Activated CD4-positive, alpha-beta T cell treated with anti-CD3 and anti-CD28 coated beads, Interleukin-2, amount 50 U/mL, for 16 hours (primary cell): ENCODE data around the gene SERINC3.
A peak's percentile ranks its signal among the peaks of the same experiment; 100 is the strongest.
"Not testable (repeated sequence)": the region's sequence is repeated elsewhere in the genome, so short reads cannot be mapped to it uniquely, and the experiment has no call there.

Experiments
- DNase-seq: peaks from one replicate; pipeline ENCODE4 v3.0.0-alpha.2; 2020

The SERINC3 gene

DNA sequence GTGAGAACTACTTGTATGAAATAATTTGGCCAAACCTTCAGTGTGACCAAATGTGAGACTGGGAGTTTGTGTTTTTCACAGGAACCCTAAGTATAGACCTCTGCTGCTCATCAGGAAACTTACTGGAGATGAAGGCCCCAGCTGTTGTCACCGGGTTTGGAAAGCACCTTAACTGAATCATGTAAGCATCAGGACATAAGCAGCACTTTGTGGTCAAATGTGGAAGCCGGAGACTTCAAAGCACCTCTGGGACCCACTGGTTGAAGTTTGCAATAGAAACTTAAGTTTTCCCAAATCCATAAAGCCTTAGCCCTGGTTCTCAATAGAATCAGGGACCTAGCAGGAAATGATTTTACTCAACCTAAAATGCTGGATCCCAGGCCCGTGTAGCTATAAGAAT is 31.9 kb downstream of the SERINC3 start:
- peak; percentile 23 for DNase-seq

DNA sequence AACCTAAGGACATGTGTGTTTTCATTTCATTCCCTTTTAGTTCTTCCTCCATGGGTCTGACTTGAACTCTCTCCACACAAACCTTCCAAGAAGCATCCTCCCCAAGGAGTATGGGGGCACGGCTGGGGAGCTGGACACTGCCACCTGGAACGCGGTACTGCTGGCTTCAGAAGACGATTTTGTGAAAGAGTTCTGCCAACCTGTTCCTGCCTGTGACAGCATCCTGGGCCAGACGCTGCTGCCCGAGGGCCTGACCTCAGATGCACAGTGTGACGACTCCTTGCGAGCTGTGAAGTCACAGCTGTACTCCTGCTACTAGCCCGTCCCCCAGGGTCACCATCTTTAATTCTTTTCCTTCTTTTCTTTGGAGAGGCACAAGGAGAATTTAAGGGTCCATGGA is 32.6 kb downstream of the SERINC3 start:
- no peak for DNase-seq

DNA sequence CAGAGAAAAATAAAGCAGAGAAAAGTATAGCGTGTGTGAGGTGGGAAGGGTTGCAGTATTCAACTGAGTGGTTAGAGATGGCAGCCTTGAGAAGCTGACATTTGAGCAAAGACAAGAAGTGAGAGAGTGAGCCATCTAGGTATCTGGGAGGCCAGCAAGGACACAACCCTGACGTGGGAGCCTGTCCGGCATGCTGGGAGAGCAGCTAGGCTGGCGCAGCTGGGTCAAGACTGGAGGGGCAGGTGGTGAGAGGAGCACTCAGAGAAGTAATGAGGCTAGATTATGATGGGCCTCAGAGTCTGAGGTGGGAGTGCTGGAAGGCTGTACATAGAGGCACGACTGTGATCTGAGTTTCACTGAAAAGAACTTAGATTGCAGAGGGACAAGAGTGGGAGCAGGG is 33.3 kb downstream of the SERINC3 start:
- no peak for DNase-seq

DNA sequence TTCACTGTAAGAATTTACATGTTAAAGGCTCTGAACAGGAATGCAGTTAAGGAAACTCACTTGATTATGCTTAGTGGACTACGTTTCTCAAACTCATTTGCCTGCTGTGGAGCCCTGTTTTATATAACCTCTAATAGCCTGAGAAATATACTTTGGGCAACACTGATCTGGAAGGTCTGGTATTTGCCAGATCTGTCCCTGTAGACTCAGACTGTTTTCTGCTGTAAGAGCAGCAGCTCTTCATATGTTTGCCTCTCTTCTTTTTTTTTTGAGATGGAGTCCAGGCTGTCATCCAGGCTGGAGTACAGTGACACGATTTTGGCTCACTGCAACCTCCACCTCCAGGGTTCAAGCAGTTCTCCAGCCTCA is 36.1 kb downstream of the SERINC3 start:
- DNase-seq, result no peak

DNA sequence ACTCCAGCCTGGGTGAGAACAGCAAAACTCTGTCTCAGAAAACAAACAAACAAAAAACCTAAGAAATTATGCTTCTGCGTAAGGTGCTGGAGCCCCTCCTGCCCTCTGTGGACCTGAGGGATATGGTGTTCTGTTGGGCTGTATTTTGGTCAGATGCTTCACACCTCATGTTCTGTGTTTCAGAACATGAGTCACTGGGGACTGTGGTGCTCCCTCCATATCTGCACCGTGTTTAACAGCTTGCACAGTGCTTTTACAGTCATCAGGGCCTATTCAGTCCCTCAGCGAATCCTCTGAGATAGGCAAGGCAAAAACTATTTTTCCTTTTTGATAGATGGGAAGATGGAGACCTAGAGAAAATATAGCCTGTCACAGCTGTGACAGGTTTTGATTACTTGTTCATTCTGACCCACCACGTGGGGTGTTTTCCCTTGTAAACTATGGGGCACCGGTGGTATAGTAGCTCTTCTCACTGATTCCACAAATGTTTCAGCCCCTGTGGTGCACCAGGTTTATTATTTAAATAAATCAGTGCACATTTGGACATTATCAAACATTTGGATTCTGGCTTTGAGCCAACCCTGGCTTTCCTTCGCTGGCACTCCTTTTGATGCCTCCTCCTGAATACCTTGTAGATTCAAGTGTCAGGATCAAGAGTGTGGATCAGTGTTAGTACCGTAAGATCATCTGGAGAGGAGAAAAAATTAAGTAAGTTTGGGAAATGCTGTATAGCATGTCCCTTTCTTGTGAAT is 36.6 kb downstream of the SERINC3 start:
- no peak for DNase-seq

DNA sequence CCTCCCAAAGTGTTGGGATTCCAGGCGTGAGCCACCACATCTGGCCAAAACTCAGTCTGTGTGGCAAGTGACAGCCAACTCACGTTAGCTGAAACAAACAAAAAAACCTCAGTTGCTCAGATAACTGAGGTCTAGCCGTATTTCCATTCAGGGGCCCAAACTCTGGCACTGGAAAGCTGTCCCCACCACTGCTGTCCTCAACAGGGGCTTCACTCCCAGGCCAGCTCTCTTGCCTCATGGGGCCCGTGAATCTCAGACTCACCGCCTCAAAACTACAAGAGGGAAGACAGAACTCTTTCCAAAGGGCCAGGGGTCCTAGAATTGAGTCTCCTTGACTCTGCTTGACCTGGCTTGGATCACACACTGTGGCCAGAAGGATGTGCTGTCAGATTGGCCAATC is 38.8 kb downstream of the SERINC3 start:
- DNase-seq, result no peak

DNA sequence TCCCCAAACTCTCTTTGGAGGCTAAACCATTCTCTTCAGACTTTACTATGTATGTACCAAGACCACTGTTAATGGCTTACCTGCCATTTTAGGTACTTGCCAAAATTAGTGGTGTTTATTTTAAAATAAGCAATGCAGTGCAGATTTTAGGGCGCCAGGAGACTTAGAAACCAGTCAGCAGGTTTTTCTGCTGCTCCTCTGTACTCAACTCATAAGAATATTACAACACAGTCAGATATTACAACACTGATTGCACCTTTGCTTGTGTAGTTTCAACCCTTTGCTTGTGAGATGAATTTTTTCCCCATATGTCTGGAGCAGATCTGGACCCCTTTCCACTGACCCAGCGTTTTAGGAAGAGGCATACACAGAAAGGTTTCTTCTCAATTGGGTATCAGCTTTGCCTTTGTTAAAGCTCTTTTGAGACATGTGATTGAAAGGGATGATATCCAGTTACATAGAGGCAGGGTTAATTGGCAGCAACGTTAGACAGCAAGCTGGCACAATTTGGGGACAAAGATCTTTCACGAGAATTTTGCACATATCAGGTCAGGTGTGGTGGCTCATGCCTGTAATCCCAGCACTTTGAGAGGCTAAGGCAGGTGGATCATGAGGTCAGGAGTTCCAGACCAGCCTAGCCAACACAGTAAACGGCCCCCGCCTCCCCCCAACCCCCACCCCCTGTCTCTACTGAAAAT is 40.0 kb downstream of the SERINC3 start:
- no peak for DNase-seq

DNA sequence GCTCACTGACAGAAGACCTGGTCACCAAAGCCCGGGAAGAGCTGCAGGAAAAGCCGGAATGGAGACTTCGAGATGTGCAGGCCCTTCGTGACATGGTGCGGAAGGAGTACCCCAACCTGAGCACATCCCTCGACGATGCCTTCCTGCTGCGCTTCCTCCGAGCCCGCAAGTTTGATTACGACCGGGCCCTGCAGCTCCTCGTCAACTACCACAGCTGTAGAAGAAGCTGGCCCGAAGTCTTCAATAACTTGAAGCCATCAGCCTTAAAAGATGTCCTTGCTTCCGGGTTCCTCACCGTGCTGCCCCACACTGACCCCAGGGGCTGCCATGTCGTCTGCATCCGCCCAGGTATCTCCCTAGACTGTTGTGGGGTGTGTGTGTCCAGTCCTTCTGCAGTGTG is 41.8 kb downstream of the SERINC3 start:
- no peak for DNase-seq

DNA sequence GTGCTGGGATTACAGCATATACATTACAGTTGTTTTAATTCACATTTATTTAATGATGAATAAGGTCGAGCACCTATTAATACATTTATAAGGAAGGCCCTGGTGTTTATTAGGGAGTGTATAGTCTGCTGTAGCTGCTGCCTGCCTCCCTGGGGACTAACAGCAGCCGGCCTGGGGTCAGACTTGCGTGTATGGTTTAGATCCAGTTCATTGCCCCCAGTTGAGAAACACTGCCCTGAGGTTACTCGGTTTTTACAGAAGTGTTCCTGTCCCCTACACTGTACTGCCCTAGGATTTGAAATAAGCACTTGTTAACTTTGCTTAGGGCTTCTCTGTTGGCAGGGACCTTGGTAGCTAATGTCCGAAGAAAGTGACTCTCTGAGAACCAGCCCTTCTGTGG is 42.2 kb downstream of the SERINC3 start:
- DNase-seq, result no peak

DNA sequence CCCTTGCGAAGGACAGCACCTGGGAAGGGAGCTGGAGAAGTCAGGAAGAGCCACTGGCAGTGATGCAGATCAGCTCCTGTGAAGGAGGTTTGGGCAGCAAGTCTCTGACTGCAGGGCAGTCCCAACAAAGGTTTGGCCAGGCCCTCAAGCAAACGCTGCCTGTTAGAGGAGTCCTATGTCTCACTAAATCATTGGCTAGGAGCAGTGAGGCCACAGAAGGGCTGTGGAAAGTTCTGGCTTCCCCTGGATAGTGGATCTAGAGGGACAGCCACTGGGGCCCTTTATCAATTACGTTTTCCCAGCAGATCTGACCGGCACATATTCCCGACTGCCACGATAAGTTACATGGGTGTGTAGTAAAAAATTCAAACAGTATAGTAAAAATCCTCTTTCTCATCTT is 43.7 kb downstream of the SERINC3 start:
- DNase-seq, result no peak

DNA sequence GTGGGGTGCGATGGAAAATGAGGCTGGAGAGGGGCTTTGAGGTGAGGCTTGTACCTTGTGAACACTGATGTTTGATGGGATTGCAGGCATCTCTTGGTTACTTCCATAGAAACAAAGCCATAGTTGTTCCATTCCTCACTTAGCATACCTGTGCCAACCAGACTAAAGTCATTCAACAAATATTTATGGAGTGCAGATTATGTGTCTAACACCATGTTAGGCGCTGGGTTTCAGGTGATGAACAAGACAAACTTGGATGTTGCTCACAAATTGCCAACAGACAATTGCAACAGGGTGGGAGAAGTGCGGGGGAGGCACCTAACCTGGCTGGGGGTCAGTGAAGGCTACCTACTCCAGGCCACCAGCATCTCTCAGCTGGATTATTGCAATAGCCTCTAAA is 44.7 kb downstream of the SERINC3 start:
- DNase-seq, result no peak

DNA sequence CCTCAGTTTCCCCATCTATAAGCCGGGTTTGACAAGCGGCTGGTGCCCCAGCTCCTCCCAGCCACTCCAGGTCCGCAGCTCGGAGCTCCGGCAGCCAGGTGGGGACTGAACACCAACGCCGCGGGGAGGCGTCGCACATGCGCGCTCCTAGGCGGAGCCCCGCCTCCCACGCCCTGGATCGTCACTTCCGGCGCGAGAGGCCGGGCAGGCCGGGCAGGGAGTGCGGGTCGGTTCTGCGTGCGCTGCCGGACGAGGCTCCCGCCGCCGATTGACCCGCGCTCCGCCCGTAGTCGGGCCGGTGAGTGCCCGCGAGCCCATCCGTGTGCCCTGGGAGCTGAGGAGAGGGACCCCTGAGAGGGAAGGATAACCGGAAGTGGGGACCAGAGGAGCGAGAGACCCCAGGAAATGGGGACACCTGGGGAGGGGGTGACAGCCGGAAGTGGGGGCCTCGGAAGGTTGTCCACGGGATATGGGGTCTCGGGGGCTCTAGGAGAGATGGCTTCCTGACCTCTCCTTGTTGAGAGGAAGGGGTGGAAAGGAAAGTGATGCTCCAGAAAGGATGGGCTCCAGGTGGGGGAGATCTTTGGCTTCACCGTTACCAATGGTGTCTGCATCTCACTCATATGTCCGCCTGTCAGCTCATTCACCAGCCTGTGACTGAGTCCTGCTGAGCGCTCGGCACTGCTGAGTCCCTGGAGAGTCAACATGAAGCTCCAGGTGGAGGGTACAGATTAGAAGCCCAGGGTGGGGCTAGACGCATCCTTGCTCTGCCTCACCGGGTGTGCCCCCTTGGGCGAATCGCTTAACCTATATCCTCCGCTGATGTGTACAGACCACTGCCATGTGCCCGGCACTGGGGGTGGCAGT is 45.9 kb downstream of the SERINC3 start, which contains the start of gene TTPAL:
Gene TTPAL, plus strand, starts transcription at position 181 of the 867 bp plus-strand sequence. CDS start 4,126 bp downstream, outside the sequence.
- peak; percentile 92 for DNase-seq

DNA sequence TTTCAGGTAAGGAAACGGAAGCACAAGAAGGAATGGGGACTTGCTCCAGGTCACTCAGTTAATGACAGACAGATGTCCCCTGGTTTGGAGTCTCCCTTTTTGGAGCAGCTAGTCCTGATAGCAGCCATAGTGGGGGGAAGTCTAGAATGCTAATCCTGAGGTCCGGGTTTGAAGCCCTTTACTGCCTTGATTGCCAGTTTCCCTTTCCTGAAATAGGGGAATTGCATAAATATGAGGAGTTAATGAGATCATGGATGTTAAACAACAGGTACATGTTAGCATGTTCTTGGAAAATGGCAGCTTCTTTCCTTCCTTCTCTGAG is 46.5 kb downstream of the SERINC3 start:
- no peak for DNase-seq

DNA sequence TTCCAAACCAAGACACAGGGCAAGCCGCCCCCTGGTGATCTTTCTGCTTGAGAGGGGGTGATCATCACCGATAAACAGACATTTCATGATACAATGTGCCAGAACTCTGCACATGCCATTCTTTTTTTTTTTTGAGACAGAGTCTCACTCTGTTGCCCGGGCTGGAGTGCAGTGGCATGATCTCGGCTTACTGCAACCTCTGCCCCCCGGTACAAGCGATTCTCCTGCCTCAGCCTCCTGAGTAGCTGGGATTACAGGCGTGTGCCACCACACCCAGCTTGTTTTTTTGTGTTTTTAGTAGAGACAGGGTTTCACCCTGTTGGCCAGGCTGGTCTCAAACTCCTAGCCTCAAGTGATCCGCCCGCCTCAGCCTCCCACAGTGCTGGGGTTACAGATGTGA is 49.6 kb downstream of the SERINC3 start:
- not testable (repeated sequence) for DNase-seq

DNA sequence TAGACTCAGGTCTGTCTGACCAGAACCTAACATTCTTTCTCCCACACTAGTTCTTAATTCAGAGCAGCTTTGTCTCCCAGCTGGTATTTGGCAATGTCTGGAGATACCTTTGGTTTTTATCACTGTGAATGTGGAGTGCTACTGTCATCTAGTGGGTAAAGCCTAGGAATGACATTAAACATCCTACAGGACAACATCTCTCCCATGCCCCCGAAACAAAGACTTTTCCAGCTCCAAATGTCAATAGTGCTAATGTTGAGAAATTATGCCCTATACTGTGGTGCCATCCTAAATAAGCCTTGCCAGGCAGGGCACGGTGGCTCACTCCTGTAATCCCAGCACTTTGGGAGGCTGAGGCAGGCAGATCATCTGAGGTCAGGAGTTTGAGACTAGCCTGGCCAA is 50.4 kb downstream of the SERINC3 start:
- no peak for DNase-seq

DNA sequence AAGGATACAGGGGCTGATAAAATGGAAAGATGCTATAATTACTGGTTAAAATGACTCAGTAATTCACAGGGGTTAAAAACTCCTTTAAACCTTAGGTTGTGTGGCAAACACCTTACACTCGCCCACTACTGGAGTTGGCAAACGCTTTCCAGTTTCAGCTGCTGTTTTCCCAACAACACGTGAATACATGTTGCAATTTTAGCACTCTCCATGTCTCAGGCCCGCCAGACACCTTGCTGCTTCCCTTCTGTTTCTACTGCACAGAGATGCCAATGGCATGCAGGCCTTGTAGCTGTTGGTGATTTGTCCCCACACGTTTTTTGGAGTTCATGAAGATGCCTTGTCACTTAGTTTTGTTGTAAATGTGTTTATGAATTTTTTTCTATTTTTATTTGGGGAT is 51.5 kb downstream of the SERINC3 start:
- no peak for DNase-seq

DNA sequence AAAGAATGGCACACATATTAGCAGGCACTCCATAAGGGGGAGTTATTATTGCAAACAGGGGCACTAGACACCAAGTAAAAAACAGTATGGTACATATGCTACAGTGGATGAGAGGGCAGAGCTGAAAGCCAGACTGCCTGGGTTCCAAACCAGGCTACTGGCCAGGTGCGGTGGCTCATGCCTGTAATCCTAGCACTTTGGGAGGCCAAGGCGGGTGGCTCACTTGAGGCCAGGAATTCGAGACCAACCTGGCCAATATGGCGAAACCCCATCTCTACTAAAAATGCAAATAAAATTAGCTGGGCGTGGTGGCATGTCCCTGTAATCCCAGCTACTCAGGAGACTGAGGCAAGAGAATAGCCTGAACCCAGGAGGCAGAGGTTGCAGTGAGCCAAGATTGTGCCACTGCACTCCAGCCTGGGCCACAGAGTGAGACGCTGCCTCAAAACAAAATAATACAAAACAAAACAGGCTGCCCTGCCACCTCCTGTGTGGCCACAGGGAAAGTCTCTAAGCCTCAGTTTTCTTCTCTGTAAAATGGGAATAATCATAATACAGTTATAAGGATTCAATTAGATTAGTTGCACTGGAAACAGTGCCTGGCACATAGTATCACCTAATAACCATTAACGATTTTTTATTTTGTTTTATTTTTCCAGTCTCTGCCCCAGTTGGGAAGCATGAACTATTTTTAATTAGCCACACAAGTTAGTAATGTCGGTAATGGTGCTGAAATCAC is 53.7 kb downstream of the SERINC3 start:
- DNase-seq, result no peak

DNA sequence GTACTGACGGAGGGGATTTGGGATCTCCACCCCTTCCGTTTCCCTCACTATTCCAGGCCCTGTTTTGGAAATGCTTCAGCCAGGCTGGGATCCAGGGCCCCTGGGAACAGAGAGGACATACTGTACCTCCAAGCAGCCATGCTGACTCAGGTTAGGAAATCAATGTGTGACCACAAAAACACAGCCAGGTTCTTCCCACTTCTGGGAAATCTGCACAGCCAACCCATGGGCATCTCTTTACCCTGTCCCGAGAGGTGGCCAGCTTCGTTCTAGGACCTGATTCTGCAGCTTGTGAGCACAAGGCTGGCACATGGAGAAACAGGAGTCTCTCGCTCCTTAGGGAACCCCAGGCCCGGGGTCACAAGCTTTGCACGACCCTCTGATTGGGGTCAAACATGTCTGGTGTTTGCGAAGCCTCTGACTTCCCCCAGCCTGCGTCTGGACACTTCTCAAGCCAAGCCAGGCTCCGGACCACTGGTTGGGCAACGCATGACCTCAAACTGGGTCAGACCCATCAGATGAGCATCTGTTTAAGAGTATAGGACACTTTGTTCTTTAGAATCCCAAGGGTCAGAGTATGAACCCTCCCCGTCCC is 54.5 kb downstream of the SERINC3 start:
- no peak for DNase-seq

DNA sequence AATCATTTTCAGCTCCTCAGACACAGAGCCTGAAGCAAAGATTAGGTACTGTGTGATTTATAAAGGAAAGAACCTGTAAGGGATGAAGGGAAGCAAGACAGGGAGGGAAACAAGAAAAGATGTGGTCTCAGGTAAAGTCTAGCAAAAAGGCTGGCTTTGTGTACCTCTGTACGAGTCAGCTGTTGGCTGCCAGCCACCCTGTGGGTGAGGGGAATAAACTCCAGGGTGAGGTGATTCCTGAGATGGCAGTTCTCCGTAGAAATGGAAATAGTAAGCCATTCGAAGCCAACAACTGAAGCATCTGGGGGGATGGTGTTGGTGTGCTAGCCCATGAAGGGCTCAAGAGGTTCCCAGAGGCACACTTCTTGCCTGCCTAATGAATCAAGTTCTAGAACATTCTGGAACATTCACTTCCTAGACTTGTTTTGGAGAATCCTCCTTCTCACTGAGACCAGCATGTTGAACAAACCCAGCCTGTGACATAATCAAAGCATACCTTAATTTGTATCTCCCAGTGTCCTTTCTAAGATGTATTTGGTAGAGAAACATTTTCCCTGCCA is 56.8 kb downstream of the SERINC3 start:
- DNase-seq, result no peak

DNA sequence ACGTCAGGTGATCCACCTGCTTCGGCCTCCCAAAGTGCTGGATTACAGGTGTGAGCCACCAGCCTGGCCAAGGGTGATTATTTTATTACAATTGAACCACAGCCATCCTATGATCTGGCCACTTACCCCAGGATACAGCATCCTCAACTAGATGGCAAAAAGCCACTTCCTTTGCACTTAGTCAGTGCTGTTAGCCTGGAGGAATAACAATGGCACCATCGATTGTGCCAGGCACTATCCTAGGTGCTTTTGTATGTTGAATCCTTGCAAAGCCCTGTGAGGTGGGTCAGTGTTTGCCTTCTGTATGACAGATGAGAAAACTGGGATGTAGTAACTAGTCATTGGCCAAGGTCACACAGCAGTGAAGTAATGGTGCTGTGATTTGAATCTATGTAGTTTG is 57.4 kb downstream of the SERINC3 start:
- DNase-seq, result no peak

DNA sequence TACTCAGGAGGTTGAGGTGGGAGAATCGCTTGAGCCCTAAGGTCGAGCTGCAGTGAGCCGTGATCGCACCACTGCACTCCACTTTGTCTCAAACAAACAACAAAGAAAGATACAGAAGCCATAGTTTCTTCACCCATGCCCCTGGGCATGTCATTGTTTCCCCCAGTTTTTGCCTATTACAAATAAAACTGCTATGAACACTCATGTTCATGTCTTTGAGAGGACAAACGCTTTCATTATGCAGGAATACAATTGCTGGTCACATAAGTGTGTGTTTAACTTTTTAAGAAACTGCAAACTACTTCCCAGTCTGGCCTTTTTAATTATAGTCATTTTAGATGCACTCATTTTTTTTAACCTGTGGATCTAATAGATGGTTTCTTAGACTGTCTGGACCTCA is 58.4 kb downstream of the SERINC3 start:
- no peak for DNase-seq

DNA sequence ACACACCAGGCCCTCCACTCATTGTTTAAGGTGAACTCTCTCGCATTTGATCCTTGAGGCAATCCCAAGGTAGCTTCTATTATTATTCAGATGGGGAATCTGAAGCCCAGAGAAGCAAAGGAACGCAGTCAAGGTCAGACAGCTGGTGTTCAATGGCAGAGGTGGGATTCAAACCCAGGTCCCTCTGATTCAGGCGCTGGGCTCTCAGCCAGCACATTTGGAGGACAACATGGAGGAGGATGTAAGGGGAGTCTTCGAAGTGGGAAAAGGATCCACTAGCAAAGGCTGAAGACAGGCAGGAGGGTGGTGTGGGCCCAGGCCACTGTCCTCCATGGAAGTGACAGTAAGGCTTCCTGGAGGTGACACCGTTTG is 60.1 kb downstream of the SERINC3 start:
- DNase-seq, result no peak
